LHCN-M2 (cell line): ENCODE data around the gene FAM193B. TPM values are rescaled to one million over a fixed set of nuclear protein-coding genes. Genes with fewer than 3 reads are reported as not detected.
"Not testable (repeated sequence)": the region's sequence is repeated elsewhere in the genome, so short reads cannot be mapped to it uniquely, and the experiment has no call there.

Source experiments
- DNase-seq: peaks from one replicate; pipeline ENCODE4 v3.0.0-alpha.2; 2012; ENCODE audit warnings: low read depth
- total RNA-seq: library from RNA; depleted of rRNA; stranded (reverse); fragments of >200 nt; gene quantifications from 2 replicates; pipeline ENCODE4 v1.2.3, GENCODE V29; 2014

Gene FAM193B
- total RNA-seq, 1 experiment from 2014 or later, result 24.5 TPM

- DNase-seq, result peak; percentile 97
These were observed 16.7 kb downstream of the FAM193B start for GRCh38 chr5:177537389-177538361.

- DNase-seq, result no peak
These were observed 18.0 kb downstream of the FAM193B start for GRCh38 chr5:177536386-177536785.

GRCh38 chr5:177535125-177535524 lies 19.2 kb downstream of the FAM193B start:
- no peak for DNase-seq

GRCh38 chr5:177534433-177534832 lies 19.9 kb downstream of the FAM193B start:
- DNase-seq, result not testable (repeated sequence)

- no peak for DNase-seq
These were observed 23.0 kb downstream of the FAM193B start for GRCh38 chr5:177531209-177531940.

GRCh38 chr5:177530638-177531037 lies 23.7 kb downstream of the FAM193B start:
- DNase-seq, result no peak

GRCh38 chr5:177529247-177530203 lies 24.8 kb downstream of the FAM193B start:
- DNase-seq, result no peak

GRCh38 chr5:177528631-177529030 lies 25.7 kb downstream of the FAM193B start:
- DNase-seq, result no peak

GRCh38 chr5:177527595-177527994 lies 26.8 kb downstream of the FAM193B start:
- no peak for DNase-seq

GRCh38 chr5:177526791-177527190 lies 27.6 kb downstream of the FAM193B start:
- no peak for DNase-seq

GRCh38 chr5:177526191-177526590 lies 28.2 kb downstream of the FAM193B start:
- DNase-seq, result no peak

GRCh38 chr5:177524941-177525655 lies 29.3 kb downstream of the FAM193B start:
- no peak for DNase-seq

GRCh38 chr5:177524539-177524900 lies 29.8 kb downstream of the FAM193B start:
- no peak for DNase-seq

- no peak for DNase-seq
These were observed 30.4 kb downstream of the FAM193B start for GRCh38 chr5:177523711-177524538.

- peak; percentile 82 for DNase-seq
These were observed 33.3 kb downstream of the FAM193B start for GRCh38 chr5:177520916-177521513.

- DNase-seq, result no peak
These were observed 34.1 kb downstream of the FAM193B start for GRCh38 chr5:177520271-177520670.

GRCh38 chr5:177519463-177520235 lies 34.7 kb downstream of the FAM193B start:
- DNase-seq, result no peak
